Esophagus muscularis mucosa (tissue), 3 donors: ENCODE results near the gene PTPN14.

Experiments
- CTCF ChIP-seq, 3 experiments: fragments of 200-600 bp in 2 of 3; fragments of 450-650 bp in 1 of 3; sonication (generic) in 2 of 3; IDR thresholded peaks; one replicate each; pipeline ENCODE4 v1.5.1; 2017 to 2019; ENCODE audit warnings: antibody characterized with exemption in 3 of 3, mild to moderate bottlenecking in 2 of 3, moderate library complexity in 1 of 3
- POLR2A ChIP-seq: fragments of 450-650 bp; IDR thresholded peaks from one replicate; pipeline ENCODE4 v1.6.1; 2017; ENCODE audit warnings: antibody characterized with exemption, moderate library complexity, mild to moderate bottlenecking, low read depth
- POLR2AphosphoS5 ChIP-seq, 2 donors: sonication (generic); formaldehyde crosslinking; IDR thresholded peaks; one replicate each; pipeline ENCODE4 v1.6.1; 2017; ENCODE audit warnings: antibody characterized with exemption in 2 of 2

GRCh38 chr1:214467078-214467585 is 84.3 kb downstream of the PTPN14 start:
- TF ChIP-seq CTCF (IDR thresholded peaks at IDR 0.05) (no peak), POLR2AphosphoS5 (IDR thresholded peaks at IDR 0.05) (no peak), POLR2A (no peak)
